T47D (cell line): ENCODE measurements around the gene TAGLN3.
"Not testable (repeated sequence)": the region's sequence is repeated elsewhere in the genome, so short reads cannot be mapped to it uniquely, and the experiment has no call there.

Experiments
- DNase-seq, 2 experiments: peaks; one replicate each; pipeline versions ENCODE4 v3.0.0 to v3.0.0-alpha.2; 2011 to 2012; ENCODE audit warnings: low read depth in 1 of 2, low spot score in 1 of 2
- JUND ChIP-seq: IDR thresholded peaks from 2 replicates; pipeline ENCODE4 v1.6.1; 2012; ENCODE audit warnings: low read depth
- in situ Hi-C: cut with HindIII; loops from 2 replicates; pipeline ENCODE4 v1.10.0; 2016; ENCODE audit warnings: low sequenced_read_pairs, low pct_unique_long_range_greater_than_20kb

Gene TAGLN3

GRCh38 chr3:112027142-112027541 is 28.4 kb downstream of the TAGLN3 start:
- TF ChIP-seq JUND: no peak
- DNase-seq: no peak
- in situ Hi-C loops: no loop called here

- no peak for DNase-seq
- no peak for TF ChIP-seq JUND
- in situ Hi-C loops: no loop called here
Measured at GRCh38 chr3:112027826-112028225, 29.1 kb downstream of the TAGLN3 start.

- in situ Hi-C loops: no loop called here
- TF ChIP-seq JUND: no peak
Measured at GRCh38 chr3:112030901-112031300, 32.2 kb downstream of the TAGLN3 start.

GRCh38 chr3:112032098-112032731 is 33.5 kb downstream of the TAGLN3 start:
- in situ Hi-C loops: no loop called here
- no peak for DNase-seq
- no peak for TF ChIP-seq JUND

More at GRCh38 chr3:112030901-112031300, 32.2 kb downstream of the TAGLN3 start:
- DNase-seq: no peak

- no peak for TF ChIP-seq JUND
- DNase-seq: no peak
- in situ Hi-C loops: no loop called here
Measured at GRCh38 chr3:112034436-112034835, 35.7 kb downstream of the TAGLN3 start, which contains the start of gene TMPRSS7. Gene TMPRSS7, plus strand, starts transcription at chr3:112034736. Its CDS starts 110 bp downstream, at chr3:112034846.

GRCh38 chr3:112035241-112035640 is 36.5 kb downstream of the TAGLN3 start:
- no peak for TF ChIP-seq JUND
- DNase-seq: no peak
- in situ Hi-C loops: no loop called here

GRCh38 chr3:112037194-112037593 is 38.5 kb downstream of the TAGLN3 start:
- DNase-seq, in situ Hi-C loops: not testable (repeated sequence)

GRCh38 chr3:112038863-112039262 is 40.1 kb downstream of the TAGLN3 start:
- DNase-seq: peak; percentile 8 to 55
- in situ Hi-C loops: no loop called here
- no peak for TF ChIP-seq JUND

- DNase-seq: no peak
- TF ChIP-seq JUND: no peak
- in situ Hi-C loops: no loop called here
Measured at GRCh38 chr3:112041321-112041720, 42.6 kb downstream of the TAGLN3 start.

- TF ChIP-seq JUND: no peak
- peak in 1 of 2 experiments; percentile 28 for DNase-seq
- in situ Hi-C loops: no loop called here
Measured at GRCh38 chr3:112042842-112043280, 44.1 kb downstream of the TAGLN3 start.

GRCh38 chr3:112043621-112044201 is 45.0 kb downstream of the TAGLN3 start:
- no peak for TF ChIP-seq JUND
- DNase-seq: peak; percentile 43 to 84
- in situ Hi-C loops: no loop called here

GRCh38 chr3:112046599-112046998 is 47.9 kb downstream of the TAGLN3 start:
- DNase-seq: no peak
- no peak for TF ChIP-seq JUND
- in situ Hi-C loops: no loop called here

GRCh38 chr3:112047264-112047663 is 48.5 kb downstream of the TAGLN3 start:
- in situ Hi-C loops: no loop called here
- DNase-seq: no peak
- TF ChIP-seq JUND: no peak

GRCh38 chr3:112048911-112049310 is 50.2 kb downstream of the TAGLN3 start:
- TF ChIP-seq JUND: no peak
- DNase-seq: no peak
- in situ Hi-C loops: no loop called here
